Islet of Langerhans (tissue), 1 donor: Measurements from ENCODE around the gene DEAF1.
"Not testable (repeated sequence)": the region's sequence is repeated elsewhere in the genome, so short reads cannot be mapped to it uniquely, and the experiment has no call there.

Experiments
- FAIRE-seq: peaks from one replicate; lab custom pipeline; 2011; peaks lifted over from hg19 to GRCh38; lab: Jason Lieb, UNC

DEAF1 gene

DNA sequence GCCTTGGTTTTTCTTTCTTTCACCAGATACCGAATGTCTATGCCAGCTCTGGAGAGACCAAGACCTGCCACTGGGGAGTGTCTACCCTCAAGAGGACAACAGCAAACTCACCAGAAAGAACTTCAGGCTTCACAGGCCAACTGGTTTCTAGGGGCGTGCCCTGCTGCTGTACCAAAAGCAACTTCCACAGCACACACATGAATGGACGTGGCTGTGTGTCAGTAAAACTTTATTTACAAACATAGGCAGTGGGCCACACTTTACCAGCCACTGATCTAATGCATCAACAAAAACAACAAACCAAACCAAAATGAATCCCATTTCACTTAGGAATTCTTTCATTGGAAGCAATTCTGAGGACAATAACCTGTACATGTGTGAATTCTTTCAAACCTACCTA is 16.7 kb downstream of the DEAF1 start:
- FAIRE-seq: no peak

DNA sequence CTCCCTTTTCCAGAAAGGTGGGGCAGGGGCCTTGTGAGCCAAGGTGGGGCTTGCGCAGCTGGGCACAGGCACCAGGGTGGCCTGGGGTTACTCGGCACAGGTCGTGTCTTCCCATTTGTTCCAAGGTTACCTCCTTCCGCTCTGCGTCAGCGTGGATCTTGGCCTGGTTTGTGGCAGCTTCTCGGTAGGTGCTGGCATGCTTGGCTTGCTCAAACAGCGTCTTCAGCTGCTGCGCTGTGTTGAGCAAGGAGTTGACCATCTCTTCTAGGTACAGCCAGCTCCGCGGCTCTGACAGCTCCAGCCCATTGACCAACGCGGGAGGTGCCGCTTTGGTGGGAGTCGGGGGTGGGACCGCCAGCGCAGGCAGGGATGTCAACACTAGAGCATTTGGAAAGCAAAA is 20.6 kb downstream of the DEAF1 start:
- no peak for FAIRE-seq

DNA sequence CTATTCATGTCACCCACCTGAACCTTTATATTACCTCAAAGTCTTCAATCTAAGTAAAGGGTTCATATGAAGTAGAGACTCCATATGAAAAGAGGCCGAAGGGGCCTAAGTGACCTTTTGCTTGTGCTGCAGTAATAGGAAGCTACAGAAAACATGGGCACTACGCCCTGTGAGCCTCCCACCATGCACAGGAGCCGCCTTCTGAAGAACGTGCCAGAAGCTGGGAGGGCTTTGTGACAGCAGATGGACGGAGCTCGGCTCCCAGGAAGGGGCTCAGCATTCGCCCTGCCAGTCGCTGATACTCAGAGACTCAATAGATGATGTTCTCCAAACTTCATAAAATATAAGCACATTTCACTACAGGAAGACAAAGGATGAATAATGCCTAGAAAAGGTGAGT is 21.2 kb downstream of the DEAF1 start:
- FAIRE-seq: no peak

DNA sequence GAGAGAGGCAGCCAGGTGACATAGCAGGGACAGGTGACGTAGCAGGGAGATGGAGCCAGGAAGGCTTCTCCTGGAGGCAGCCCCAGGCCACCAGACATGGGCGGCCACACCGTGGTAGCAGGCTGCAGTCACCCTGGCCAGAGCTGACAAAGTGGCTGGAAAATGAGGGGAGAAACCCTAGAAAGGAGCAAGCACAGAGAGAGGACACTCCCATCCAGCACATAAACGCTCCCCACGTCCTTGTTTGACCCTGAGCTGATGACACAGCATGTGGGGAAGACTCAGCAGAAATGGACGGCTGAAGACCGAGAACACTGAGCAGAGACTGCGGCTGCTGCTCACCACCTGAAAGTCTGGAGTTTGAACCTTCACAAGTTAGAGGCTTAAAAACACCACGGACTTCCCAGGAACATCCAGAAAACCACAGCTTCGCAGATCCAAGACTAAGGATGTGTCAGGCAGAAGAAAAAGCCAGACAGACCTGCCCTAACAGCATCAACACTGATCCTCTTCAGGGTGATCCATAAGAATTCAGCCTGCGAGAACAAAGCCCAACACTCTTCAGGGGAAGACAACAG is 29.2 kb downstream of the DEAF1 start:
- no peak for FAIRE-seq

DNA sequence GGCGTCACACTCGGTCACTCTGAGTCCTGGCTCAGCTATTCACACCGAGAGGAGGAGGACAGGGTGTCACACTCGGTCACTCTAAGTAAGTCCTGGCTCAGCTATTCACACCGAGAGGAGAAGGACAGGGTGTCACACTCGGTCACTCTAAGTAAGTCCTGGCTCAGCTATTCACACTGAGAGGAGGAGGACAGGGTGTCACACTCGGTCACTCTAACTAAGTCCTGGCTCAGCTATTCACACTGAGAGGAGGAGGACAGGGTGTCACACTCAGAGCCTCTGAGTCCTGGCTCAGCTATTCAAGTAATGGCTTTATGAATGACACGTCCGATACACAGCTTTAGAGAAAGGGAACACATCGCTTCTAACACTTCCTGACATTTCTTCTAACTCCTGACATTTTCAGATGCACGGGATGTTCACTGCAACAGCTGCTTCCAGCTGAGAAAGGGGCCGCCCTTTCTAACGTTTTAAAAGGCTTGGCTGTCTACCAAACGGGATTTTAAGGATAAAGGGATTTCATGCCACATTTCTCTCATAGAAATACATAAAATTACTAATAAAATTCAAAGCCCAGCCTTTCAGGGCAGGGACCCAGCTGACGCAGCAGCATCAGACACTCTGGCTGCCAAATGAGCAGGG is 29.8 kb downstream of the DEAF1 start:
- FAIRE-seq: peak; percentile 55

DNA sequence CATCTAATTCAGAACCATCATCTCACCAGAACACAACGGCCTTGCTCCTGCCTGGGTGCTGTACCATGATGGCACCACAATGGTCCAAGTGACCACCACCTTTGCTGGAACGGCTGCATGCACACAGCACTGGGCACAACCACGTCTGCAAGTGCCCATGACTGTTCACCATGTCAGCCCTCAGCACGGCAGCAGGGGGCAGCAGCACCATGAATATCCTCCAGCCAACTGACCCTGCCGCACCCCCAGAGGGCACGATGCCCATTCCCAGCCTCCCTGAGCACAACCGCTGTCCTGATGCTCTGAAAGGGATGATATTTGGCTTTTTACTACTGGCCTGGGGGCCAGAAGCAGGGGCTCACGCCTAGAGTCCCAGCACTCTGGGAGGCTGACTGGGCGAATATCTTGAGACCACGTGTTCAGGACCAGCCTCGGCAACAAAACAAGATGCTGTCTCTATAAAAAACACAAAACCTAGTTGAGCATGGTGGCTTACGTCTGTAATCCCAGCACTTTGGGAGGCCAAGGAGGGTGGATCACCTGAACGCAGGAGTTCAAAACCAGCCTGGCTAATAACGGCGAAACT is 32.2 kb downstream of the DEAF1 start:
- no peak for FAIRE-seq

DNA sequence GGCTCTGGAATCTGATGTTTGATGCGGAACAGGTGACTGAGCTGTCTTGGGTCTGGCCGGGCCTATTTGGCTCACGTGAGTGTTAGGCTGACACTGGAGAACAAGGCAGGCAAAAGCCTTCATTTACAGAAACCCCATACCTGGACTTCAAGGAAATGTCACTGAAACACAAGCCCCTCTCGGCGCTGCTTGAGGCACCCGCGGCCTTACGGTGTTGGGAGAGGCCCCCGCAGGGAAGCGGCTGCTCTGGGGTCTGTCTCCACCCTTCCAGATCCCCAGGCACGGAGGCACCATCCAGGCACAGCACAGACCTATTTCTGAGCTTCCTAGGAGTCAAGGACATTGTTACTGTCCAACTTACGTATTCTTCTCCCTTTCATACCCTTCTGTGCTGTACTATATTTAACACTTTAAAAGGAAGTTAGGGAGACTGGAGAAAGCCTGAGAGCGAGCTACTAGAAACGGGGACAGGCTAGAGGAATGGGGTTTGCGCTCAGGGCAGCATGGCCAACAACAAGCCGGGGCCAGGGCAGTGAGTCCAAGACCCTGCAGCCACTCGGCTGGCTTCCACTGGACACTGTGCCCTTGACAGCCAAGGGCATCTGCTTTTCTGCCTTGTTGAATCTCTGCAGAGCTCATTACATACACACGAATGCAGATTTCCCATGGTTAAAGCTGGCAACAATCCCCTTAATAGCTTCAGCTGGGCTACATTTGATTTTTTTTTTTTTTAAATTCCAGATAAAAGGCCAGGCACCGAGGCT is 34.2 kb downstream of the DEAF1 start:
- FAIRE-seq: no peak

DNA sequence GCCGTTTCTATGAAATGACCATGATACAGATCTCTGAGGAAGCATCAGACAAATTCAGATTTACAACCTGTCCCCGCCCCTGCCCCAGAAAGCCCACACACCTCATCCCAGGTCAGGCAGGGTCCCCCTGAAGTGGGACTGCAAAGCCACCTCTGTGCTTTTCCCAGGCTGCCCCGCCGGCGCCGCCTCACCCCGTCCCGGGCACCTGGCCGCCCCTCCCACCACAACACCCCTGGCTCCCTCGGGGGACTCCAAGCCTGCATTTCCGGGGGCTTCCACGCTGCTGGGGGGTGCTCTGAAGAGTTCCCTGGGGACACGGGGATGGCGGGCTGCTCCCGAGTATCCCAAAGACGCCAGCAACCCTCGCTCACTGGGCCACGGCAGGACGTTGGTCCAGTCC is 34.7 kb downstream of the DEAF1 start:
- no peak for FAIRE-seq

DNA sequence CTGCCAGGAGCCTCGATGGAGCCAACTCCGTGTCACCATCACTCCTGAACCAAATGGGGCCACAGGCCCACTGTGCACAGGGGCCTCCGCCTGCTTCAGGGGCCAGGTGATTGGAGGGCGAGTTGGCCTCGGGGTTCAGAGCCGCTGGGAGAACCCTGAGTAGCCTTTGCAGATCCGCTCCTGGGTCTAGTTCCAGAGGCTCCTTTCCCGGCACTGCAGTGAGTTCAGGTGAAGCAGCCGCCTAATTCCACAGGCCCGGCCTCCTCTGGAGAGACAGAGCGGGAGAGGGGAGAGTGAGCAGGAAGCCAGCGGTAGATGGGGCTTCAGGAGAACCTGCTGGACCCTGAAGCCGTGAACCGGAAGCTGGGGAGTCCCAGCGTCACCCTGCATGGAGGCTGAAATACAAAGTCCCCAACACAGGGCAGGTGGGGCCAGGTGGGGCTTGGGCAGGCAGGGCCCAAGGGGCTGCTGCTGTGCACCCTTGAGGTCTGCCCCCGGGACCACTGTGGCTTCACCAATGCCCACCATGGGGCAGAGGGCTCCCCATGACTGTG is 35.4 kb downstream of the DEAF1 start:
- FAIRE-seq: no peak

DNA sequence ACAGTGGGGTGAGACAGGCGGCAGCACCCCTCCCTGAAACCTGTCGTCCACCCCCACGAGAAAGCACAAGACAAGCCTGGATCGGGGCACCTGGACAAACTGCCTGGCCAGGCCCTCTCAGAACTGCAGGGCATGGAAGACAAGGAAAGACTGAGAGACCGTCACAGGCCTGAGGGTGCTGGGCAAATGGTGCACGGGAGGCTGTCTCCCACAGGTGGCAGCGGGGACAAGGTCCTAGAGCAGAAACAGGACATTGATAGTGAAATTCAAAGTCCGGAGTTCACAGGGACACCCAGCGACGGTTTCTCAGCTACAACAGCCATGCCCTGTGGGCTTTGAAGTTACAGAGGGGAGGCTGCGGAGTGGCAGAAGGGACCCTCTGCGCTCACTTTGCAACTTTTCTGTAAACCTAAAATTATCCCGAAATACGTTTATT is 37.3 kb downstream of the DEAF1 start:
- FAIRE-seq: no peak

DNA sequence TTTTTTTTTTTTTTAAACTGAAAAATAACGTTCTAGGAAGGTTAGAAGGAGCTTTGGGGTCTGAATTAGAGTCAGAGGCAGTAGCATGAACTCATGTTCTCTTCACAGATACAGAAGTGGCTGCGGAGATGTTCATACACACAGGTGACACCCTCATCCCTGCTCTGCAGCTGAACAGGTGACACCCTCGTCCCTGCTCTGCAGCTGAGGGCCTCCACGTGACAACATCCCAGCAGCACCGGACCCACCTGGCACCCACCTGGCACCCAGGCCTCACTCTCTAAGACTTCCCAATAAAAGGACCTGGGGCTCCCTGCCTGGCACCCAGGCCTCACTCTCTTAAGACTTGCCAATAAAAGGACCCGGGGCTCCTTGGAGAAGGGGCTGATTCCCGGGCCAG is 38.2 kb downstream of the DEAF1 start:
- no peak for FAIRE-seq

DNA sequence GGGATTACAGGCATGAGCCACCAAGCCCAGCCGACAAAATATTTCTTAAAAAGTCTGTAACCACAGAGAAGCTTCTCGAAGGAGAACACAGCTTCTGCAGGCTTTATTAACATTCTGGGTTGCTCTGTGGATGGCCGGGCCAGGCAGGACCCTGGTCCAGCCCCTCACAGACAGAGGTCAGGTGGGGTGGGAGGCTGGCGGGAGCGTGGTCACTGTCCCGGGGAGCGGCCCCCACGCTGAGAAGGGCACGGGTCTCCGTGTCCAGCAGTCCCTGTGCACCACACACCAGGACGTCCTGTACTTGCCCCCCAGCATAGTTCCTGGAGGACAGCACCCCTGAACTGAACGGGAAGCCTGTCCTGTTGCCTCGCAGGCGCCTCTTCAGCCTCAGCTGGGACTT is 38.6 kb downstream of the DEAF1 start:
- FAIRE-seq: no peak

DNA sequence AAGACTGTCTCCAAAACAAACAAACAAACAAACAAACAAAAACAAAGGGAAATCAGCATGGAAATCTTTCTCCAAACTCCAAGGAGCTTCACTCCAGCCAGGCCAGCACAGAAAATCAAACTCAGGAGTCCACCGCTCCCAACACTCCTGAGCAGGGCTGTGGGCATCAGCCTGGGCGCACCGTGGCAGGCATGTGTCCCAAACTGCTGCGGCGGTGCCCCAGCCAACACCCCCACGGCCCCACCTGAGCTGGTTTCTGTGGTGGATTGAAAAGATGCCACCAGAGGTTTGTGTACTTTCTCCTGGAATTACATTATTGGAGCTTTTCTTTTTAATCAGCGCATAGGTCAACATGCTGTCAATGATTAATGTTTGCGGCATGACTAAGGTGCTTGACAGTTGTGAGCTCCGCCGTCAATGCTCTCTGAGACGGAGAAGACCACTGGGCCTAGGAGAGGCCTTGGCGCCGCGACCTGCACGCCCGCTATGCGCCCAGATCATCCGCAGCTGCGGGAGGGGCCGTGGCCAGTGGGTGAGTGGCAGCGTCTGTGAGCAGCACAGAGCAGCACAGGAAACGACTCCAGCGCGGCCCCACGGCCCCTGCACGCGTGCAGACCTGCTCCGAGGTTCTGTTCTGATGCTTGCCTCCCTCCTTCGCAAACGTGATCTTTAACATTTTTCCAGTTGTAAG is 39.8 kb downstream of the DEAF1 start:
- no peak for FAIRE-seq

DNA sequence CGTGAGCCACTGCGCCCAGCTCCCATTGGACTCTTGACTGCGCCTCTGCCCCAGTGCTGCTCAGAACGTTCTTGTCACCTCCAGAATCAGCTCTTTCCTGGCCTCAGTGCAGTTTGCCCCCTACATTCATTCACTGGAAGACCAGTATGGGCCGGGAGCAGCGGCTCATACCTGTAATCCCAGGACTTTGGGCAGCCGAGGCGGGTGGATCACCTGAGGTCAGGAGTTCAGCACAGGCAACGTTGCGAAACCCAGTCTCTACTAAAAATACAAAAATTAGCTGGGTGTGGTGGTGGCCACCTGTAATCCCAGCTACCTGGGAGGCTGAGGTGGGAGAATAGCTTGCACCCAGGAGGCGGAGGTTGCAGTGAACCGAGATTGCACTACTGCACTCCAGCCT is 40.6 kb downstream of the DEAF1 start:
- not testable (repeated sequence) for FAIRE-seq

DNA sequence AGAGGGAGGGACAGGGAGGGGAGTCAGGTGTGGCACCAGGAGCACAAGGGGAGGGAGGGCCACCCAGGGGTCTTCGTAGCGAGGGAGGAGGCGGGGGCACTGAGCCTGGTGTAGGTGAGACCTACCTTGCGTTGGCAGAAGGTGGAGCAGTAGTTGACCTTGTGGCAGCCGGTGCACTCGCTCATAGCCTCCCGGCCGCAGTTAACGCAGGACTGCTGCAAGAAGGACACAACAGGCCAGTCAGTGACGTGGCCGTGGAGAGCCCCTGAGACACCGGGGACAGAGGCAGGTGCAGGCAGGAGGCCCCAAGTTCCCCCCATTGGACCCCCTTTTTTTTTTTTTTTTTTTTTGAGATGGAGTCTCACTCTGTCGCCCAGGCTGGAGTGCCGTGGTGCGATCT is 41.2 kb downstream of the DEAF1 start:
- FAIRE-seq: no peak

DNA sequence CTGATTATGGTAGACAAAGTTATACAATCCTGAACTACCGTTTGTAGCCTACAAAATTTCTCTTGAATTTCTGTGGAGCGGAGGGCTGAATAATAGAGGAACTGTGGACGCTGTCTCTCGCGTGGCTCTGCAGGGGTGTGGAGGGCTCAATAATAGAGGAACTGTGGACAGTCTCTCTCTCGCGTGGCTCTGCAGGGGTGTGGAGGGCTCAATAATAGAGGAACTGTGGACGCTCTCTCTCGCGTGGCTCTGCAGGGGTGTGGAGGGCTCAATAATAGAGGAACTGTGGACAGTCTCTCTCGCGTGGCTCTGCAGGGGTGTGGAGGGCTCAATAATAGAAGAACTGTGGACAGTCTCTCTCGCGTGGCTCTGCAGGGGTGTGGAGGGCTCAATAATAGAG is 41.9 kb downstream of the DEAF1 start:
- not testable (repeated sequence) for FAIRE-seq

DNA sequence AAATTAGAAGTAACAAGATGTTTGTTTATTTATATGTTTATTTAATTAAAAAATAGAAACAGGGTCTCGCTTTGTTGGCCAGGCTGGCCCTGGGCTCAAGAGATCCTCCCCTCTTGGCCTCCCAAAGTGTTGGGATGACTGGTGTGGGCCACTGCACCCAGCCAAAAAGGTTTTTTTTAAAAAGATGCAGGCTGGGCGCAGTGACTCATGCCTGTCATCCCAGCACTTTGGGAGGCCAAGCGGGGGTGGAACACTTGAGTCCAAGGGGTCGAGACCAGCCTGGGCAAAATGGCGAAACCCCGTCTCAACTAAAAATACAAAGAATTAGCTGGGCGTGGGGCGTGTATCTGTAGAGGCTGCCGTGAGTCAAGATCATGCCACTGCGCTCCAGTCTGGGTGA is 44.5 kb downstream of the DEAF1 start:
- no peak for FAIRE-seq

DNA sequence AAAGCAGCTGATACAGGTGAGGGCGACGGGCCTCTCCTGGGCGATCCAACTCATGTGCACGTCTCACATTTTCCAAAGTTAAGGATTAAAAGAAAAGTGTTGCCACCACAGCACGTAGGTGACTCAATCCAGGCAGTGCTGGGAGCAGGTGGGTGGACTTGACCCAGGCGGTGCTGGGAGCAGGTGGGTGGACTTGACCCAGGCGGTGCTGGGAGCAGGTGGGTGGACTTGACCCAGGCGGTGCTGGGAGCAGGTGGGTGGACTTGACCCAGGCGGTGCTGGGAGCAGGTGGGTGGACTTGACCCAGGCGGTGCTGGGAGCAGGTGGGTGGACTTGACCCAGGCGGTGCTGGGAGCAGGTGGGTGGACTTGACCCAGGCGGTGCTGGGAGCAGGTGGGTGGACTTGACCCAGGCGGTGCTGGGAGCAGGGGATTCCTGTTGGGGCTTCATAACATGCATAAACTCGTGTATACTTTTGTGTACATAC is 47.3 kb downstream of the DEAF1 start:
- not testable (repeated sequence) for FAIRE-seq

DNA sequence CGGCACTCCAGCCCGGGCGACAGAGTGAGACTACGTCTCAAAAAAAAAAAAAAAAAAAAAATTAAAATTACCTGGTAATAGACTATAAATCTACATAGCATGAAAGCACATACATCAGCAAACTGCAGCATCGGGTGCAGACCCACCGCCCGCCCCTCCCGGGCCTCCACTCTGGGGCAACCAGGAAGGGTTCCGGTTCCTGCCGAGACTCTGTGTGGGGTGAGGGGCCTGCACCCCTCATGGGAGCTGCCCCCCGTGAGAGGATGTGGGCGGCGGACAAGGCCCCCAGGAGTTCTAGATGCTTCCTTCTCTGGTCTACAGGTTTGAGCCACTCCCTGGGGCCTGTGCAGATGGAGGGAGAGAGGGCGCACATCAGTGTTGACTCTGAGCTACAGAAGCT is 48.8 kb downstream of the DEAF1 start:
- no peak for FAIRE-seq

DNA sequence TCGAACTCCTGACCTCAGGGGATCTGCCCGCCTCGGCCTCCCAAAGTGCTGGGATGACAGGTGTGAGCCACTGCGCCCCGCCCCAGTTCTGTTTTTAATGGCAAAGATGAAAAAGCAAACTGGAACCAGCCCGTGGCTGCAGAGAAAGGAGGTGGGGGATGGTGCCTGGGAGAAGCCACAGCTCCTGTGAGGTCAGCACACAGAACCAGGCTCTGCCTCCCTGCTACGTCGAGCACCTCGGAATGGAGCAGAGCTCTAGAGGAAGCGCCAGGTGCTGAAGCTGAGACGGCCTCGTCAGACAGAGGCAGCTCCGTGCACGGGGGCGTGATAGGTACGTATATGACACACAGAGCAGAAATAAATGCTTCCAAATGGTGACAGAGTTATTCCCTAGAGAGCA is 49.5 kb downstream of the DEAF1 start:
- no peak for FAIRE-seq

DNA sequence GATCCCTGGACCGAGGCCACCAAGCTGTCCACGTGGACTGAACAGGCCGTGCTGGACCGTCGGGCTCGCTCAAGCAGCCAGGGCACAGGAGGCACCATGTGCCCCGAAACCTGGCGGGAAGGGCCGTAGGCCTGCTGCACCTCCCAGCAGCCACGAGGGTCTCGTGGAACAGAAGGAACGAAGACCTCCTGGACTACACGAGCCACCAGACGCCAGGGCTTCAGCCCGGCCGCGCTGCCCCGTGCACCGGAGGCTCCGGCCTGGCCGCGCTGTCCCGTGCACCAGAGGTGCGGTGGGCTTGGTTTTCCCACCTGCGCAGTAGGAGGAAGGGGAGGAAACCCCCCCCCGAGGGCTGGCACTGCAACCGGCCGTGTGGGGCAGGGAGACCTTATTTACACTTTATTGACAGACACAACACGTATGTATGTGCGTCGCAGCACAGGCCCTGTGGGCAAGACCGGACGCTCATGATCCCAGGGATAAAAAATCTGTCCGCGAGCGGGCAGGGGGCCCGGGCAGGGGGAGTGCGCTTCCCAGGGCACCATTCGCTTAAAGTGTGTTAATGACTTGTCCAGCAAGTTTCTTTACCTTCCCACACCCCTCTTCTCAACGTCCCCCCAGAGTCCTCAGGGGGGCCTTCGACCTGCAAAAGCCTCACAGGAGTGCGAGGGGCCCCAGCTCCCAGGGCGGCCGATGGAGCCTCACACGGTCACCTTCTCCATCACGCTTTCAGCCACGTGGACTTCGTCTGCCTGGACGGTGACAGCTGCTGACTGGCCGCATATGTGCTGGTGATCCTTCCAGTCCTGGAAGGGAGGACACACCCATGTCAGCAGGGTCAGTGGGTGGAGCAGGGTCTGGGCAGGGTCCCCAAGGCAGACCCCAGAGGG is 50.9 kb downstream of the DEAF1 start:
- FAIRE-seq: no peak
